ENCODE measurements around the gene XK.

DNA sequence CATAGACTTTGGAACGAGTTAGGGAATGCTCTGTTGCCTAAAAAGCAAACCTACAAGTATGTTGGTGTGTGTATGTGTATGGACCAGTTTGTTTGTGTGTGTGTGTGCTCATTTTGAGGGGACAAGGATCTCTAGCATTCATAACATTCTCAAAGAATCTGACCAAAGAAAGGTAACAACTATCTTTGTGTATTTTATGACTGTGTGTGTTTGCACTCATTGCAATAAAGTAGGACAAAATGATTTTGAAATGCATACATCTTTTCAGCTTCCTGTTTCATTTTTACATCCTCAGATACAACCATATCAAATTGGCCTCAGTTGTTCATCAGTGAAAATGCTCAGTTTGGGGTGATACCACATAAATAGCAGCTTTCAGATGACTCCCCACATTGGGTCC lies 8.3 kb upstream of the XK start:
- TF ChIP-seq EZH2 (IDR thresholded peaks at IDR 0.05) = no peak
- no peak for TF ChIP-seq POLR2AphosphoS5 (IDR thresholded peaks at IDR 0.05; ENCODE audit: borderline replicate concordance, low read depth, low read length)
- TF ChIP-seq FOXP2 (optimal IDR thresholded peaks at IDR 0.05; ENCODE audit: control extremely low read depth, extremely low read length, insufficient read depth) = no peak

Measured in SK-N-MC (cell line).